Fibroblast of lung (primary cell): ENCODE data around the gene CHPF2. TPM values are rescaled to one million over a fixed set of nuclear protein-coding genes. Genes with fewer than 3 reads are reported as not detected.

Experiments used
- DNase-seq, 2 donors: peaks; one replicate each; pipeline versions ENCODE4 v3.0.0 to v3.0.0-alpha.2; 2010; ENCODE audit warnings: low read depth in 2 of 2
- H2AFZ ChIP-seq: 2 replicates; pipeline ENCODE4 v1.5.1; 2012; ENCODE audit warnings: low read length, control low read depth, inconsistent platforms
- H3K27ac ChIP-seq: 2 replicates; pipeline ENCODE4 v1.5.1; 2011; ENCODE audit warnings: low read length, control low read depth; ENCODE audit not compliant: insufficient read depth
- H3K27me3 ChIP-seq: 2 replicates; pipeline ENCODE4 v1.5.1; 2011; ENCODE audit warnings: mild to moderate bottlenecking, low read length; ENCODE audit not compliant: control insufficient read depth, insufficient read depth
- H3K36me3 ChIP-seq: 2 replicates; pipeline ENCODE4 v1.5.1; 2011; ENCODE audit warnings: low read length; ENCODE audit not compliant: control insufficient read depth, insufficient read depth
- H3K4me1 ChIP-seq: 2 replicates; pipeline ENCODE4 v1.5.1; 2011; ENCODE audit warnings: low read length; ENCODE audit not compliant: control insufficient read depth, insufficient read depth; ENCODE audit errors: extremely low read depth
- H3K4me2 ChIP-seq: 2 replicates; pipeline ENCODE4 v1.5.1; 2011; ENCODE audit warnings: low read length, control low read depth; ENCODE audit not compliant: insufficient read depth; ENCODE audit errors: extremely low read depth
- H3K4me3 ChIP-seq, 4 experiments: fragments of 200-600 bp in 1 of 4; sonication (generic) in 1 of 4; replicated peaks in 1 of 4; 2 replicates each; pipeline ENCODE4 v1.5.1; 2011 to 2016; ENCODE audit warnings: low read length in 4 of 4, low read depth in 3 of 4, mild to moderate bottlenecking in 3 of 4, control low read depth in 2 of 4, inconsistent platforms in 1 of 4, mixed read lengths in 1 of 4; ENCODE audit not compliant: insufficient read depth in 1 of 4; ENCODE audit errors: control extremely low read depth in 1 of 4
- H3K79me2 ChIP-seq: 2 replicates; pipeline ENCODE4 v1.5.1; 2012; ENCODE audit warnings: mild to moderate bottlenecking, low read length, inconsistent platforms; ENCODE audit not compliant: control insufficient read depth, insufficient read depth
- H3K9ac ChIP-seq: 2 replicates; pipeline ENCODE4 v1.5.1; 2011; ENCODE audit warnings: mild to moderate bottlenecking, low read length, control low read depth; ENCODE audit not compliant: insufficient read depth
- H3K9me3 ChIP-seq: 2 replicates; pipeline ENCODE4 v1.5.1; 2012; ENCODE audit warnings: low read depth, low read length; ENCODE audit not compliant: control insufficient read depth, insufficient read depth
- H4K20me1 ChIP-seq: 2 replicates; pipeline ENCODE4 v1.5.1; 2011; ENCODE audit warnings: low read length; ENCODE audit not compliant: control insufficient read depth, insufficient read depth; ENCODE audit errors: extremely low read depth
- EZH2 ChIP-seq: IDR thresholded peaks from 2 replicates; pipeline ENCODE4 v1.5.1; 2012; ENCODE audit warnings: low read length, control low read depth, mild to moderate bottlenecking; ENCODE audit errors: missing control alignments
- polyA plus RNA-seq, 2 donors: library from polyadenylated mRNA; depleted of rRNA in 1 of 2; stranded (reverse) in 1 of 2; unstranded in 1 of 2; fragments of >200 nt; gene quantifications; 2 replicates each; pipeline ENCODE4 v1.2.1, GENCODE V29; 2011 to 2012; ENCODE audit warnings: missing spikeins in 1 of 2
- total RNA-seq: library from RNA; depleted of rRNA; stranded (reverse); fragments of >200 nt; gene quantifications from 2 replicates; pipeline ENCODE4 v1.2.1, GENCODE V29; 2014
- TF ChIP-seq, protein P1 (sequence below), 2 donors: IDR thresholded peaks in 1 of 2; conservative IDR thresholded peaks in 1 of 2; 1 replicate in 1 of 2; 2 replicates in 1 of 2; pipeline ENCODE4 v1.5.1; 2011 to 2012; ENCODE audit warnings: low read length in 2 of 2, control low read depth in 1 of 2, inconsistent platforms in 1 of 2, low read depth in 1 of 2, mild to moderate bottlenecking in 1 of 2

The CHPF2 gene
- total and polyA plus RNA-seq, 2 donors (not counting 1 experiment from before 2014, with no cell fraction given): 42.5 to 46.7 TPM

DNA sequence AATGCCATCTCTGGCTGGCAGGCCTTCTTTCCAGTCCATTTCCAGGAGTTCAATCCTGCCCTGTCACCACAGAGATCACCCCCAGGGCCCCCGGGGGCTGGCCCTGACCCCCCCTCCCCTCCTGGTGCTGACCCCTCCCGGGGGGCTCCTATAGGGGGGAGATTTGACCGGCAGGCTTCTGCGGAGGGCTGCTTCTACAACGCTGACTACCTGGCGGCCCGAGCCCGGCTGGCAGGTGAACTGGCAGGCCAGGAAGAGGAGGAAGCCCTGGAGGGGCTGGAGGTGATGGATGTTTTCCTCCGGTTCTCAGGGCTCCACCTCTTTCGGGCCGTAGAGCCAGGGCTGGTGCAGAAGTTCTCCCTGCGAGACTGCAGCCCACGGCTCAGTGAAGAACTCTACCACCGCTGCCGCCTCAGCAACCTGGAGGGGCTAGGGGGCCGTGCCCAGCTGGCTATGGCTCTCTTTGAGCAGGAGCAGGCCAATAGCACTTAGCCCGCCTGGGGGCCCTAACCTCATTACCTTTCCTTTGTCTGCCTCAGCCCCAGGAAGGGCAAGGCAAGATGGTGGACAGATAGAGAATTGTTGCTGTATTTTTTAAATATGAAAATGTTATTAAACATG is 6.0 kb downstream of the CHPF2 start:
- peaks cover 52% of the 10 kb centered on the region for H3K79me2 ChIP-seq
- no peak overlapping the region for H3K4me2 ChIP-seq
- H2AFZ ChIP-seq: no peak overlapping the region
- H3K27ac ChIP-seq: no peak overlapping the region
- H3K9ac ChIP-seq: no peak overlapping the region
- TF ChIP-seq, protein P1, sequence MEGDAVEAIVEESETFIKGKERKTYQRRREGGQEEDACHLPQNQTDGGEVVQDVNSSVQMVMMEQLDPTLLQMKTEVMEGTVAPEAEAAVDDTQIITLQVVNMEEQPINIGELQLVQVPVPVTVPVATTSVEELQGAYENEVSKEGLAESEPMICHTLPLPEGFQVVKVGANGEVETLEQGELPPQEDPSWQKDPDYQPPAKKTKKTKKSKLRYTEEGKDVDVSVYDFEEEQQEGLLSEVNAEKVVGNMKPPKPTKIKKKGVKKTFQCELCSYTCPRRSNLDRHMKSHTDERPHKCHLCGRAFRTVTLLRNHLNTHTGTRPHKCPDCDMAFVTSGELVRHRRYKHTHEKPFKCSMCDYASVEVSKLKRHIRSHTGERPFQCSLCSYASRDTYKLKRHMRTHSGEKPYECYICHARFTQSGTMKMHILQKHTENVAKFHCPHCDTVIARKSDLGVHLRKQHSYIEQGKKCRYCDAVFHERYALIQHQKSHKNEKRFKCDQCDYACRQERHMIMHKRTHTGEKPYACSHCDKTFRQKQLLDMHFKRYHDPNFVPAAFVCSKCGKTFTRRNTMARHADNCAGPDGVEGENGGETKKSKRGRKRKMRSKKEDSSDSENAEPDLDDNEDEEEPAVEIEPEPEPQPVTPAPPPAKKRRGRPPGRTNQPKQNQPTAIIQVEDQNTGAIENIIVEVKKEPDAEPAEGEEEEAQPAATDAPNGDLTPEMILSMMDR (conservative IDR thresholded peaks at IDR 0.05 in 1 of 2, IDR thresholded peaks at IDR 0.05 in 1 of 2; ENCODE audit: low read depth in 1 of 2, low read length in 2 of 2): no peak
- no peak for TF ChIP-seq EZH2
- H4K20me1 ChIP-seq: no peaks in the 10 kb centered on the region
- H3K27me3 ChIP-seq: no peaks in the 10 kb centered on the region
- H3K4me1 ChIP-seq: peaks cover 2% of the 10 kb centered on the region
- H3K9me3 ChIP-seq: no peaks in the 10 kb centered on the region
- H3K36me3 ChIP-seq: peaks cover 36% of the 10 kb centered on the region
- DNase-seq: no peak
- no peak overlapping the region for H3K4me3 ChIP-seq

DNA sequence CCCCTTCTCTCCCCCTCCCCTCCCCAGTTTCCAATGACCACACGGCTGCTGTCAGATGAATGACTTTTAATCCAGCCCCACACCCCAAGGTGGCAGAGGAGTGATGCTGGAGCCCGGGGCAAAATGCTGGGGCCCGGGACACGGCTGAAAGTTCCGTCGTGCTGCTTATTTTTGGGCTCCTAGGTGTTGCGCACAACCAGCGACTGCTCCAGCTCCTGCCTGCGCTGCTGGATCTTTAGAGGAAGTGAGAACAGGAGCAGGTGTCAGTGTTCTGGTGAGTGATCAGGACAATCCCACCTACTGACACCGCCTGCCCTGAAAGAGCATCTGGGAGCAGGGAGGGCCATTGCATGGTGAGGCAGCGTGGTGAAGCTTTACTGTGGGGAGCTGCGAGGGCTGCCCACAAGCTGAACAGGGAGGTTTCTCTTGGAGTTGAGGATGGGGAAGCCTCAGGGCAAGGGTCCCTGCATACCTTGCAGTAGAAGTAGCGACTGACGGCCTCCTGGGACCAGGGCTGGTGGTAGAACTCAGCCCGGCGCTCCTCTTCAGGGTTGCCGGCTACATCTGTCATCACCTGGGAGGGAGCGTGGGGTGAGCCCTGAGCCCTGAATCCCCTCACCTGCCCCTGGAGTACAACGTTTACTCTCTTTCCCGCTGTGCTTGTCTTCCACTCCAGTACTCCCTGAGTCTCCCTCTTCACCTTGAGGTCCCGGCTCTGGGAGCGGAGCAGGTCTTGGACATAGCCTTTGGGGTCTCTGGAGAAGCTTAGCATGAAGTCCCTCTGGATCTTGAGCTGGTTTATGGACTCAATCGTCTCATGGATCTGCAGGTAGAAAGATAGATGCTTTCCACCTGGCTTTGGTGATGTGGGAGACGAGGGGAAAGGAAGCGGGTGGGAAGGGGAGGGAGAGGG is 6.9 kb downstream of the CHPF2 start:
- Histone ChIP-seq H3K4me3 (no peak overlapping the region), H3K4me1 (no peaks in the 10 kb centered on the region), H3K36me3 (peaks cover 34% of the 10 kb centered on the region), H3K27ac (no peak overlapping the region), H3K9ac (peak overlapping the region; percentile 2), H3K4me2 (no peak overlapping the region), H3K9me3 (no peaks in the 10 kb centered on the region), H2AFZ (no peak overlapping the region), H3K79me2 (peaks cover 43% of the 10 kb centered on the region), H3K27me3 (no peaks in the 10 kb centered on the region), H4K20me1 (no peaks in the 10 kb centered on the region)
- TF ChIP-seq, protein P1 (conservative IDR thresholded peaks at IDR 0.05 in 1 of 2, IDR thresholded peaks at IDR 0.05 in 1 of 2; ENCODE audit: low read depth in 1 of 2, low read length in 2 of 2): no peak
- TF ChIP-seq EZH2: no peak
- no peak for DNase-seq

DNA sequence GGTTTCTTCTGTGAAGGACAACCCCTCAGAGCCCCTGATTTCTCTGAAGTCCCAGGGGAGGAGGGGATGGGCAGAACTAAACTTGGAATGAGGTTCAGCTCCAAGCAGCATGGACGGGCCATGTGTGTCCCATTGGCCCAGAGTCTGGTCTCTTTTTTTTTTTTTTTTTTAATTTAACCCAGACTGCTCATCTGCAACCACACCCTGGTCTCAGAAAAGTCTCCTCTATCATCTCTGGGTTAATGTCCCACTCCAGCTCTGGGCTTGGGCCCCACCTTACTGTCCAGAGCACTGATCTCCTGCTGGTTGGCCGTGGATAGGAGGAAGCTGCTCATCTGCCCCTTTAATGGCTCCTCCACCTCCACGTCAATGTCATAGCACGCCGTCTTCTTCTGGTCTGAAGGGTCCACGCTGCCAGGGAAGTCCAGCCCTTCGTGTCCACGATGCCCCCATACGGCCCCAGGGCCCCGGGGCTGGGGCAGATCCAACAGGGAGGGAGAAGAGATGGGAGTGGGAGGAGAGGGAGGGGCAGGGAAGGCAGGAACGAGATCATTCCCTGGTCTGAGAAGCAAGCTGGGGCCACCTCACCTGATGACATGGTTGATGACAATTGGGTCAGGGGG is 7.7 kb downstream of the CHPF2 start:
- no peak for DNase-seq
- TF ChIP-seq EZH2: no peak
- TF ChIP-seq, protein P1 (conservative IDR thresholded peaks at IDR 0.05 in 1 of 2, IDR thresholded peaks at IDR 0.05 in 1 of 2; ENCODE audit: low read depth in 1 of 2, low read length in 2 of 2): no peak
- no peak overlapping the region for H3K4me3 ChIP-seq
- no peak overlapping the region for H3K9ac ChIP-seq
- H3K4me2 ChIP-seq: no peak overlapping the region
- H3K9me3 ChIP-seq: no peaks in the 10 kb centered on the region
- peaks cover 6% of the 10 kb centered on the region for H3K4me1 ChIP-seq
- H2AFZ ChIP-seq: no peak overlapping the region
- no peaks in the 10 kb centered on the region for H3K27me3 ChIP-seq
- no peaks in the 10 kb centered on the region for H4K20me1 ChIP-seq
- H3K36me3 ChIP-seq: peaks cover 34% of the 10 kb centered on the region
- H3K79me2 ChIP-seq: peaks cover 36% of the 10 kb centered on the region
- no peak overlapping the region for H3K27ac ChIP-seq
